SK-N-SH treated with all-trans-retinoic acid at 6 μM for 48 hours (cell line): ENCODE data around the gene PLA2G4A.

Source experiments
- CREB5 ChIP-seq: fragments of 250-450 bp; sonication (Bioruptor Pico); IDR thresholded peaks from 2 replicates; pipeline ENCODE4 v1.5.1; 2020; ENCODE audit warnings: low read depth, mild to moderate bottlenecking, moderate library complexity
- CSDC2 ChIP-seq: fragments of 250-450 bp; sonication (Bioruptor Pico); IDR thresholded peaks from 2 replicates; pipeline ENCODE4 v1.5.0; 2020; ENCODE audit warnings: mild to moderate bottlenecking, moderate library complexity
- CSRNP3 ChIP-seq: fragments of 250-450 bp; sonication (Bioruptor Pico); IDR thresholded peaks from 2 replicates; pipeline ENCODE4 v1.5.1; 2021; ENCODE audit warnings: mild to moderate bottlenecking, moderate library complexity
- RARB ChIP-seq: fragments of 250-450 bp; sonication (Bioruptor Pico); IDR thresholded peaks from 2 replicates; pipeline ENCODE4 v1.8.0; 2021; ENCODE audit warnings: mild to moderate bottlenecking, moderate library complexity
- TCF4 ChIP-seq: fragments of 250-450 bp; sonication (Bioruptor Pico); IDR thresholded peaks from 2 replicates; pipeline ENCODE4 v1.8.0; 2021; ENCODE audit warnings: mild to moderate bottlenecking, moderate library complexity, borderline replicate concordance
- ZFP30 ChIP-seq: fragments of 450-650 bp; formaldehyde crosslinking; IDR thresholded peaks from 2 replicates; pipeline ENCODE4 v1.5.0; 2022; ENCODE audit warnings: mild to moderate bottlenecking, moderate library complexity
- ZNF8 ChIP-seq: fragments of 450-650 bp; formaldehyde crosslinking; IDR thresholded peaks from 2 replicates; pipeline ENCODE4 v1.5.0; 2020; ENCODE audit warnings: mild to moderate bottlenecking, moderate library complexity

GRCh38 chr1:186871784-186872183, 43.0 kb downstream of the PLA2G4A start:
- no peak for TF ChIP-seq ZFP30 (CRISPR knock-in tag)
- no peak for TF ChIP-seq TCF4 (CRISPR knock-in tag)
- TF ChIP-seq RARB (CRISPR knock-in tag): no peak
- no peak for TF ChIP-seq CREB5 (CRISPR knock-in tag)
- no peak for TF ChIP-seq CSRNP3 (CRISPR knock-in tag)
- TF ChIP-seq ZNF8 (CRISPR knock-in tag): no peak
- no peak for TF ChIP-seq CSDC2 (CRISPR knock-in tag)
